Small intestine (tissue), 7 donors: Measurements from ENCODE around the gene KIF16B. TPM values are rescaled to one million over a fixed set of nuclear protein-coding genes. Genes with fewer than 3 reads are reported as not detected.
A peak's percentile ranks its signal among the peaks of the same experiment; 100 is the strongest.

Experiments
- DNase-seq, 2 donors: peaks; one replicate each; pipeline versions ENCODE4 v3.0.0 to v3.0.0-alpha.2; 2013
- FAIRE-seq: peaks from 2 replicates; lab custom pipeline; 2012; peaks lifted over from hg19 to GRCh38; lab: Jason Lieb, UNC
- H3K27ac ChIP-seq, 3 donors: one replicate each; pipeline ENCODE4 v1.5.1; 2013; ENCODE audit warnings: low read length in 2 of 3, mild to moderate bottlenecking in 2 of 3, control low read depth in 1 of 3, inconsistent platforms in 1 of 3, low read depth in 1 of 3, moderate library complexity in 1 of 3
- H3K27me3 ChIP-seq, 3 donors: one replicate each; pipeline ENCODE4 v1.6.1; 2013; ENCODE audit warnings: low read length in 3 of 3, inconsistent platforms in 1 of 3; ENCODE audit not compliant: control insufficient read depth in 3 of 3, insufficient read depth in 3 of 3
- H3K36me3 ChIP-seq, 3 donors: one replicate each; pipeline ENCODE4 v1.6.1; 2013; ENCODE audit warnings: low read length in 3 of 3, inconsistent platforms in 1 of 3, low read depth in 1 of 3, mild to moderate bottlenecking in 1 of 3, moderate library complexity in 1 of 3; ENCODE audit not compliant: control insufficient read depth in 3 of 3, insufficient read depth in 2 of 3
- H3K4me1 ChIP-seq, 3 donors: one replicate each; pipeline ENCODE4 v1.6.1; 2013; ENCODE audit warnings: low read length in 2 of 3, inconsistent platforms in 1 of 3, low read depth in 1 of 3, mild to moderate bottlenecking in 1 of 3, moderate library complexity in 1 of 3; ENCODE audit not compliant: control insufficient read depth in 3 of 3, insufficient read depth in 2 of 3
- H3K4me3 ChIP-seq, 3 donors: one replicate each; pipeline ENCODE4 v1.5.1; 2013; ENCODE audit warnings: low read length in 3 of 3, control low read depth in 1 of 3, inconsistent platforms in 1 of 3, low read depth in 1 of 3, mild to moderate bottlenecking in 1 of 3, moderate library complexity in 1 of 3
- H3K9me3 ChIP-seq, 2 donors: one replicate each; pipeline ENCODE4 v1.6.1; 2013; ENCODE audit warnings: low read depth in 1 of 2, low read length in 1 of 2; ENCODE audit not compliant: control insufficient read depth in 2 of 2, insufficient read depth in 1 of 2
- WGBS, 3 donors: extraction: QIAGEN DNeasy Blood & Tissue Kit; methylation state at CpG; one replicate each; pipeline ENCODE4 v1.1.7; 2013; 5-methylcytosine and 5-hydroxymethylcytosine counted together
- polyA plus RNA-seq, 4 donors: library from polyadenylated mRNA; stranded (reverse) in 3 of 4; unstranded in 1 of 4; fragments of 200-250 nt in 3 of 4; fragments of 120-200 nt in 1 of 4; gene quantifications; one replicate each; pipeline versions ENCODE4 v1.2.1 to v1.2.3, GENCODE V29; 2013
- donor health status: healthy with polysubstance abuse.
- donor health status: control.
- donor health status: control.
- donor health status: Bipolar disorder and iron deficiency.
- donor health status: healthy.

Gene KIF16B
- polyA plus RNA-seq, 4 donors, result 12.4 to 46.7 (median 28.0) TPM

DNA sequence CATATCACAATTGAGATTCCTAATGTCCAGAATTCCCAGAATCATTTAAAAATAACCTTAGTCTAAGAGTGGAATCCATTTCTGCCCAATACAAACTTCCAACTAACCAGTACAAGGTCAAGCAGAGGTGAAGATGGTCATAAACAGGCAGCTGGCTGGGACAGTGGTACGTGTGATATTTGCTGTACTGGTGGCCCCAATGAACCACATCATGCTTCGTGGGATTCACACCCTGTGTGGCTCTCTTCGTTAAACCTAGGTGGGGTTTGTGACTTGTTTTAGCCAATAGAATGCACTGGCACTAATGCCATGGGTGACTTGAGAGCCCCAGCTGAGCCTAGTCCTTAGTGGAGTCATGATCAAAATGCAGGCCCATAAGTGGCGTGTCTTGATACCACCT is 286.6 kb downstream of the KIF16B start:
- whole genome bisulfite sequencing, 3 donors, result 77 to 87% (median 85%) methylated on average over 4 of the region's 4 CpGs
- DNase-seq, result no peak
- no peak overlapping the region for H3K4me3 ChIP-seq
- no peaks in the 10 kb centered on the region for H3K27me3 ChIP-seq
- H3K9me3 ChIP-seq, result peaks cover 0 to 13% of the 10 kb centered on the region in 2 donors
- H3K27ac ChIP-seq, result no peak overlapping the region
- FAIRE-seq, result no peak
- peaks cover 0 to 7% (median 4%) of the 10 kb centered on the region in 3 donors for H3K4me1 ChIP-seq
- no peaks in the 10 kb centered on the region for H3K36me3 ChIP-seq

DNA sequence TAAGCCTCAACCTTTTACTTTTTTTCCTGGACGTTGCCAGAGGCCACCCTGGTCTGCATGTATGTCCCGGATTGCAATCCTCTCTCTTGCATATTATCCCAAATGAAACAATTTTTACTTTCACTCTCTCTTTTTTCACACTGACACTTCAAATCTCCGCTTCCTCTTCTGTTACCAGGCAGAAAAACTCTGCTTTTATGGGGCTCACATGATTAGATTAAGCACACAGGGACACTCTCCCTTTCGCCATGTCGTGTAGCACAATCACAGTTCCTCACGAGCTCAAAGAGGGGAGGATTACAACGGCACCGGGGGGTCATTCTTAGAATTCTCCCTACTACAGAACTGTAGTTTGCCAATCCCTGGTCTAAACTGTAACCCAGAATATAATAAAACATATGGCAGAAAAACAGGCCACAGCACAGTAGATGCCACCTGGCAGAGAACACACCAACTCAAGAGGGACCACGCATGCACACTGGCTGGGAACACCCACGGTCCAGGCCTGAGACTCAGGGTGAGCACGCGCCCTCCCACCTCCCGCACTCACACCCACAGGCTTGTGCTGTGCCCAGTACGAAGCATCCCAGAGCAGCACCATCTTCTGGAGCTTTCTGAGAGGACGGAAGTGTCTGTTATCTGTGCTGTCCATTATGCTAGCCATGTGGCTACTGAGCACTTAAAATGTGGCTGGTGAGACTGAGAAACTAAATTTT is 288.7 kb downstream of the KIF16B start:
- WGBS, 3 donors, result 37 to 72% (median 57%) methylated on average over 15 of the region's 15 CpGs
- no peaks in the 10 kb centered on the region for H3K36me3 ChIP-seq
- peaks cover 0 to 13% of the 10 kb centered on the region in 2 donors for H3K9me3 ChIP-seq
- H3K27me3 ChIP-seq, result no peaks in the 10 kb centered on the region
- H3K4me3 ChIP-seq, result no peak overlapping the region
- DNase-seq, result peak; percentile 54 to 67
- peak overlapping the region; percentile 6 to 67 (median 52) for H3K27ac ChIP-seq
- no peak for FAIRE-seq
- H3K4me1 ChIP-seq, result peaks cover 0 to 7% (median 4%) of the 10 kb centered on the region in 3 donors

GRCh38 chr20:16283978-16284377 is 289.3 kb downstream of the KIF16B start:
- peaks cover 0 to 7% (median 4%) of the 10 kb centered on the region in 3 donors for H3K4me1 ChIP-seq
- H3K9me3 ChIP-seq, result peaks cover 0 to 13% of the 10 kb centered on the region in 2 donors
- 20 to 66% (median 50%) methylated on average over 5 of the region's 5 CpGs for WGBS, 3 donors
- DNase-seq, result peak; percentile 53 to 84
- peak overlapping the region; percentile 6 to 67 (median 52) for H3K27ac ChIP-seq
- no peak overlapping the region for H3K4me3 ChIP-seq
- H3K27me3 ChIP-seq, result no peaks in the 10 kb centered on the region
- H3K36me3 ChIP-seq, result no peaks in the 10 kb centered on the region
- no peak for FAIRE-seq

GRCh38 chr20:16283307-16283706 is 289.9 kb downstream of the KIF16B start:
- no peak for FAIRE-seq
- peak in 1 of 2 donors; percentile 8 for DNase-seq
- peaks cover 0 to 13% of the 10 kb centered on the region in 2 donors for H3K9me3 ChIP-seq
- peaks cover 0 to 7% (median 4%) of the 10 kb centered on the region in 3 donors for H3K4me1 ChIP-seq
- no peak overlapping the region for H3K4me3 ChIP-seq
- no peaks in the 10 kb centered on the region for H3K36me3 ChIP-seq
- WGBS, 3 donors, result 69 to 86% (median 74%) methylated on average over 6 of the region's 6 CpGs
- H3K27ac ChIP-seq, result no peak overlapping the region
- H3K27me3 ChIP-seq, result no peaks in the 10 kb centered on the region

DNA sequence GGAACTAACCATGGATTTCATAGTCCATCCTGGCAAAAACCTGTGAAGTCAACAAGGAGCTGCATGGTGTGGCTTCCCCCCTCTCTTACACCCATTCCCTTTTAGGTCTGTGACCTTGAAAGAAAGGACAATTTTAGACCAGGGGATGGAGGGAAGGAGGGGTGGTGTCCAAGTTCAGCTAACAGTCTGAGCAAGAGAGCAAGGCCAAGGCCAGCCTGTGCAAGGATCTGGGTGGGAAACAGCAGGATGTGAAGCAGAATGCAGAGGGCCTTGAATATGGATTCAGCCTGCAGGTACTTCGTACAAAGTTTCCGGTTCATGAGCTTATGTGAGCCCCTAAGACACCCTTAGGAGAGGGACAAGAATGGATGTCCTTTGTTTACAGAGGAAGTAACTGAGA is 293.0 kb downstream of the KIF16B start:
- 95 to 100% (median 98%) methylated on average over 2 of the region's 2 CpGs for WGBS, 3 donors
- H3K27ac ChIP-seq, result no peak overlapping the region
- peaks cover 0 to 7% (median 4%) of the 10 kb centered on the region in 3 donors for H3K4me1 ChIP-seq
- H3K27me3 ChIP-seq, result no peaks in the 10 kb centered on the region
- H3K9me3 ChIP-seq, result peaks cover 0 to 13% of the 10 kb centered on the region in 2 donors
- no peaks in the 10 kb centered on the region for H3K36me3 ChIP-seq
- DNase-seq (no peak), FAIRE-seq (no peak)
- H3K4me3 ChIP-seq, result no peak overlapping the region

DNA sequence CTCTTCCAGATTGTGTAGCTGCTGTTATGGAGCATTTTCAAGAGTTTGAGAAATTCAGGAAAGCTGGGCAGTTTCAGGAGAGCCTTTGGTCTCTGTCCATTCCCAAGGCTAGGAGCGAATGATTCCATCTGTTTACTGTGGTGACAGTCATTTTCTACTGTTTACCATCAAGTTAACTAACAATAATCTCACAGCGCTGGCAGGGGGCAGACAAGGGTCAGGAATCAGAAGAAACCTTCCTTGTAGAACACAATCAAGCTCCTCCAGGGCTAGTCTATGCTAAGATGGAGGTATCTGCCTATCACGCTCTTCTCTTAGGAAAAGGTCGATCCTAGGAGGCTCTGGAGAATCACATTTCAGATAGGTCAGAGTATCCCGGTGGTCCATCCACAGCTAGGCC is 293.9 kb downstream of the KIF16B start:
- Histone ChIP-seq H3K36me3 (no peaks in the 10 kb centered on the region), H3K4me1 (peaks cover under 1 to 4% (median 3%) of the 10 kb centered on the region in 3 donors), H3K27me3 (no peaks in the 10 kb centered on the region), H3K9me3 (peaks cover 0 to 13% of the 10 kb centered on the region in 2 donors), H3K4me3 (no peak overlapping the region), H3K27ac (no peak overlapping the region)
- 90 to 94% (median 93%) methylated on average over 5 of the region's 5 CpGs for WGBS, 3 donors
- FAIRE-seq (no peak), DNase-seq (no peak)

DNA sequence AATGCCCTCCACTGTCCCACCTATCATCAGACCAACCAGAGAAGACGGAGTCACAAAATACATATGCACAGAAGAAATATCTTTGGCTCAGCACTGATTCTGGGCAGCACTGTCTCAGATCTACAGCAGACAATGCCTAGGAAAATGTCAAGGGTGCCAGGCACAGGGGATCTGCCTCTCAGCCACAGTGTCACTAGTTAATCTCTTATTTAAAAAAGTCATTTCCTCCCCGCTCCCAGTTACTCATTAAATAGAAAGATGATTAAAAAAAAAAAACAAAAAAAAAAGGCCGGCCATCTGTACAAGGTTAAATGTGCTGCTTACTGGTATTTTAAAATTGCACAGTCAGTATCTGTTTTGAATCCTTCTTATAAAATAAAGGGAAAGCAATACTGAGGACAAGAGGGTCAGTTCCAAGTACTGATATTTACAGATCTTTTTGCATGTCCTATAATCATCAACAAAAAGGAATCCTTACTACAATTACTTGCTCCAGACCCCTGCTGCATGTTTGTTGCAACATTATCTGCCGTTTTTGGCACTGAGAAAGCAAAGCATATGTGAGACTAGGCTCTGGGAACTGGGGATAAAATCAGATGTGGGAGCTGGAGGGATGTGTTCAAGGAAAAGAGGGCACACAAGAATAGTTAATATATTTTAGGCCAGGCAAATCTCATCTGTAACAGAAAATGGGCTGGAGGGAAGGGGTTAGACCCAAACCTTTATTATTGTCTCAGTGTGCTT is 299.3 kb downstream of the KIF16B start:
- peaks cover 0 to 9% (median 0%) of the 10 kb centered on the region in 3 donors for H3K36me3 ChIP-seq
- DNase-seq (no peak), FAIRE-seq (no peak)
- H3K4me1 ChIP-seq, result peaks cover 0 to 12% (median 0%) of the 10 kb centered on the region in 3 donors
- no peaks in the 10 kb centered on the region for H3K27me3 ChIP-seq
- no peak overlapping the region for H3K4me3 ChIP-seq
- no peaks in the 10 kb centered on the region for H3K9me3 ChIP-seq
- 34 to 65% (median 45%) methylated on average over 4 of the region's 4 CpGs for WGBS, 3 donors
- no peak overlapping the region for H3K27ac ChIP-seq

GRCh38 chr20:16272780-16273360 is 300.4 kb downstream of the KIF16B start:
- FAIRE-seq (no peak), DNase-seq (no peak)
- H3K4me3 ChIP-seq, result no peak overlapping the region
- H3K27me3 ChIP-seq, result no peaks in the 10 kb centered on the region
- H3K36me3 ChIP-seq, result peaks cover 0 to 9% (median 0%) of the 10 kb centered on the region in 3 donors
- no peak overlapping the region for H3K27ac ChIP-seq
- H3K4me1 ChIP-seq, result peaks cover 0 to 12% (median 0%) of the 10 kb centered on the region in 3 donors
- H3K9me3 ChIP-seq, result no peaks in the 10 kb centered on the region
- WGBS, 3 donors, result 91 to 97% (median 95%) methylated on average over 20 of the region's 20 CpGs
